KOPT-K1 (cell line): ENCODE results near the gene MTTP.

Experiments used
- H3K27ac ChIP-seq: fragments of 200-600 bp; sonication (generic); 2 replicates; pipeline ENCODE4 v1.5.1; 2016; ENCODE audit warnings: antibody characterized with exemption, mild to moderate bottlenecking, low read depth, low read length; ENCODE audit not compliant: poor library complexity, severe bottlenecking
- H3K36me3 ChIP-seq: fragments of 200-600 bp; sonication (generic); 2 replicates; pipeline ENCODE4 v1.5.1; 2017; ENCODE audit warnings: antibody characterized with exemption, mild to moderate bottlenecking, low read length, moderate library complexity; ENCODE audit not compliant: insufficient read depth
- H3K9me3 ChIP-seq: fragments of 200-600 bp; sonication (generic); 2 replicates; pipeline ENCODE4 v1.5.1; 2017; ENCODE audit warnings: antibody characterized with exemption, low read length, mild to moderate bottlenecking; ENCODE audit not compliant: insufficient read depth, poor library complexity, severe bottlenecking

Gene MTTP

GRCh38 chr4:99617374-99617773 lies 42.8 kb downstream of the MTTP start:
- Histone ChIP-seq H3K27ac (no peak overlapping the region), H3K9me3 (no peaks in the 10 kb centered on the region), H3K36me3 (no peaks in the 10 kb centered on the region)

- Histone ChIP-seq H3K9me3 (no peaks in the 10 kb centered on the region), H3K27ac (no peak overlapping the region), H3K36me3 (no peaks in the 10 kb centered on the region)
Measured at GRCh38 chr4:99622341-99622740, 47.7 kb downstream of the MTTP start.

GRCh38 chr4:99624141-99624719 lies 49.6 kb downstream of the MTTP start:
- H3K9me3 ChIP-seq: no peaks in the 10 kb centered on the region

GRCh38 chr4:99625369-99625768 lies 50.7 kb downstream of the MTTP start:
- H3K9me3 ChIP-seq: no peaks in the 10 kb centered on the region
- no peaks in the 10 kb centered on the region for H3K36me3 ChIP-seq
- no peak overlapping the region for H3K27ac ChIP-seq

More at GRCh38 chr4:99624141-99624719, 49.6 kb downstream of the MTTP start:
- H3K36me3 ChIP-seq: no peaks in the 10 kb centered on the region
- no peak overlapping the region for H3K27ac ChIP-seq

- H3K27ac ChIP-seq: no peak overlapping the region
- no peaks in the 10 kb centered on the region for H3K9me3 ChIP-seq
- no peaks in the 10 kb centered on the region for H3K36me3 ChIP-seq
Measured at GRCh38 chr4:99628040-99628439, 53.4 kb downstream of the MTTP start.

GRCh38 chr4:99629962-99630554 lies 55.4 kb downstream of the MTTP start:
- H3K9me3 ChIP-seq: no peaks in the 10 kb centered on the region
- no peaks in the 10 kb centered on the region for H3K36me3 ChIP-seq
- no peak overlapping the region for H3K27ac ChIP-seq

- no peaks in the 10 kb centered on the region for H3K36me3 ChIP-seq
- H3K27ac ChIP-seq: no peak overlapping the region
Measured at GRCh38 chr4:99630857-99631360, 56.3 kb downstream of the MTTP start.

GRCh38 chr4:99633772-99634171 lies 59.1 kb downstream of the MTTP start:
- Histone ChIP-seq H3K27ac (no peak overlapping the region), H3K9me3 (no peaks in the 10 kb centered on the region), H3K36me3 (no peaks in the 10 kb centered on the region)

More at GRCh38 chr4:99630857-99631360, 56.3 kb downstream of the MTTP start:
- H3K9me3 ChIP-seq: no peaks in the 10 kb centered on the region

- no peak overlapping the region for H3K27ac ChIP-seq
- H3K36me3 ChIP-seq: no peaks in the 10 kb centered on the region
- no peaks in the 10 kb centered on the region for H3K9me3 ChIP-seq
Measured at GRCh38 chr4:99634742-99635360, 60.2 kb downstream of the MTTP start.

GRCh38 chr4:99635601-99636000 lies 61.0 kb downstream of the MTTP start:
- no peak overlapping the region for H3K27ac ChIP-seq
- no peaks in the 10 kb centered on the region for H3K9me3 ChIP-seq
- no peaks in the 10 kb centered on the region for H3K36me3 ChIP-seq

- no peaks in the 10 kb centered on the region for H3K36me3 ChIP-seq
- H3K27ac ChIP-seq: no peak overlapping the region
- no peaks in the 10 kb centered on the region for H3K9me3 ChIP-seq
Measured at GRCh38 chr4:99636422-99636821, 61.8 kb downstream of the MTTP start.

GRCh38 chr4:99637174-99637573 lies 62.5 kb downstream of the MTTP start:
- no peaks in the 10 kb centered on the region for H3K9me3 ChIP-seq
- no peak overlapping the region for H3K27ac ChIP-seq
- no peaks in the 10 kb centered on the region for H3K36me3 ChIP-seq

GRCh38 chr4:99640676-99641075 lies 66.1 kb downstream of the MTTP start:
- H3K9me3 ChIP-seq: no peaks in the 10 kb centered on the region
- no peak overlapping the region for H3K27ac ChIP-seq
- H3K36me3 ChIP-seq: no peaks in the 10 kb centered on the region

GRCh38 chr4:99642725-99643489 lies 68.3 kb downstream of the MTTP start:
- Histone ChIP-seq H3K27ac (no peak overlapping the region), H3K36me3 (no peaks in the 10 kb centered on the region)

GRCh38 chr4:99644453-99644852 lies 69.8 kb downstream of the MTTP start:
- Histone ChIP-seq H3K27ac (no peak overlapping the region), H3K9me3 (no peaks in the 10 kb centered on the region), H3K36me3 (no peaks in the 10 kb centered on the region)

More at GRCh38 chr4:99642725-99643489, 68.3 kb downstream of the MTTP start:
- H3K9me3 ChIP-seq: no peaks in the 10 kb centered on the region
